Measurements from ENCODE around the gene OR7G1.
"Not testable (repeated sequence)": the region's sequence is repeated elsewhere in the genome, so short reads cannot be mapped to it uniquely, and the experiment has no call there.

OR7G1 gene

GRCh38 chr19:9076901-9077300 is 38.7 kb downstream of the OR7G1 start:
- peaks cover 5 to 14% of the 10 kb centered on the region in 2 donors for H3K4me1 ChIP-seq (ENCODE audit: control insufficient read depth in 1 of 2, insufficient read depth in 2 of 2, low read length in 2 of 2)

GRCh38 chr19:9075064-9075949 is 40.3 kb downstream of the OR7G1 start:
- Histone ChIP-seq H3K4me3 (ENCODE audit: low read depth in 1 of 2, low read length in 2 of 2) (no peak overlapping the region), H3K27me3 (ENCODE audit: low read depth, low read length) (no peaks in the 10 kb centered on the region), H3K27ac (ENCODE audit: low read length) (peak overlapping the region; percentile 51), H3K9me3 (ENCODE audit: control insufficient read depth in 1 of 2, low read length in 2 of 2) (no peaks in the 10 kb centered on the region), H3K36me3 (ENCODE audit: control insufficient read depth in 1 of 2, insufficient read depth in 2 of 2, low read length in 2 of 2) (no peaks in the 10 kb centered on the region), H3K4me1 (ENCODE audit: control insufficient read depth in 1 of 2, insufficient read depth in 2 of 2, low read length in 2 of 2) (peaks cover 5 to 14% of the 10 kb centered on the region in 2 donors)

More at GRCh38 chr19:9076901-9077300, 38.7 kb downstream of the OR7G1 start:
- Histone ChIP-seq H3K27ac (ENCODE audit: low read length) (no peak overlapping the region), H3K9me3 (ENCODE audit: control insufficient read depth in 1 of 2, low read length in 2 of 2) (no peaks in the 10 kb centered on the region), H3K36me3 (ENCODE audit: control insufficient read depth in 1 of 2, insufficient read depth in 2 of 2, low read length in 2 of 2) (no peaks in the 10 kb centered on the region), H3K27me3 (ENCODE audit: low read depth, low read length) (no peaks in the 10 kb centered on the region), H3K4me3 (ENCODE audit: low read depth in 1 of 2, low read length in 2 of 2) (no peak overlapping the region)

- no peaks in the 10 kb centered on the region for H3K36me3 ChIP-seq (ENCODE audit: control insufficient read depth in 1 of 2, insufficient read depth in 2 of 2, low read length in 2 of 2)
- H3K27ac ChIP-seq (ENCODE audit: low read length) = no peak overlapping the region
- H3K27me3 ChIP-seq (ENCODE audit: low read depth, low read length) = no peaks in the 10 kb centered on the region
- H3K4me3 ChIP-seq (ENCODE audit: low read depth in 1 of 2, low read length in 2 of 2) = no peak overlapping the region
- no peaks in the 10 kb centered on the region for H3K9me3 ChIP-seq (ENCODE audit: control insufficient read depth in 1 of 2, low read length in 2 of 2)
- H3K4me1 ChIP-seq (ENCODE audit: control insufficient read depth in 1 of 2, insufficient read depth in 2 of 2, low read length in 2 of 2) = peaks cover 5 to 14% of the 10 kb centered on the region in 2 donors
These were observed 41.8 kb downstream of the OR7G1 start for GRCh38 chr19:9073806-9074205.

GRCh38 chr19:9071720-9072119 is 43.8 kb downstream of the OR7G1 start:
- not testable (repeated sequence) for H3K27me3 ChIP-seq (ENCODE audit: low read depth, low read length); H3K9me3 ChIP-seq (ENCODE audit: control insufficient read depth in 1 of 2, low read length in 2 of 2); H3K4me3 ChIP-seq (ENCODE audit: low read depth in 1 of 2, low read length in 2 of 2); H3K36me3 ChIP-seq (ENCODE audit: control insufficient read depth in 1 of 2, insufficient read depth in 2 of 2, low read length in 2 of 2); H3K27ac ChIP-seq (ENCODE audit: low read length)
- peaks cover 5 to 14% of the 10 kb centered on the region in 2 donors for H3K4me1 ChIP-seq (ENCODE audit: control insufficient read depth in 1 of 2, insufficient read depth in 2 of 2, low read length in 2 of 2)

GRCh38 chr19:9070066-9070465 is 45.5 kb downstream of the OR7G1 start:
- Histone ChIP-seq H3K4me3 (ENCODE audit: low read depth in 1 of 2, low read length in 2 of 2) (no peak overlapping the region), H3K4me1 (ENCODE audit: control insufficient read depth in 1 of 2, insufficient read depth in 2 of 2, low read length in 2 of 2) (peaks cover 1 to 4% of the 10 kb centered on the region in 2 donors), H3K27me3 (ENCODE audit: low read depth, low read length) (no peaks in the 10 kb centered on the region), H3K36me3 (ENCODE audit: control insufficient read depth in 1 of 2, insufficient read depth in 2 of 2, low read length in 2 of 2) (no peaks in the 10 kb centered on the region), H3K9me3 (ENCODE audit: control insufficient read depth in 1 of 2, low read length in 2 of 2) (no peaks in the 10 kb centered on the region), H3K27ac (ENCODE audit: low read length) (no peak overlapping the region)

GRCh38 chr19:9065457-9066014 is 50.0 kb downstream of the OR7G1 start:
- Histone ChIP-seq H3K9me3 (ENCODE audit: control insufficient read depth in 1 of 2, low read length in 2 of 2) (no peaks in the 10 kb centered on the region), H3K4me3 (ENCODE audit: low read depth in 1 of 2, low read length in 2 of 2) (no peak overlapping the region), H3K4me1 (ENCODE audit: control insufficient read depth in 1 of 2, insufficient read depth in 2 of 2, low read length in 2 of 2) (no peaks in the 10 kb centered on the region), H3K36me3 (ENCODE audit: control insufficient read depth in 1 of 2, insufficient read depth in 2 of 2, low read length in 2 of 2) (no peaks in the 10 kb centered on the region), H3K27me3 (ENCODE audit: low read depth, low read length) (no peaks in the 10 kb centered on the region), H3K27ac (ENCODE audit: low read length) (no peak overlapping the region)
